ENCODE results near the gene ARHGEF18. TPM values are rescaled to one million over a fixed set of nuclear protein-coding genes. Genes with fewer than 3 reads are reported as not detected.

ARHGEF18 gene
- total and polyA plus RNA-seq, 2 donors (not counting 3 experiments of a cell fraction or from before 2014, with no cell fraction given): 12.1 to 30.7 TPM

DNA sequence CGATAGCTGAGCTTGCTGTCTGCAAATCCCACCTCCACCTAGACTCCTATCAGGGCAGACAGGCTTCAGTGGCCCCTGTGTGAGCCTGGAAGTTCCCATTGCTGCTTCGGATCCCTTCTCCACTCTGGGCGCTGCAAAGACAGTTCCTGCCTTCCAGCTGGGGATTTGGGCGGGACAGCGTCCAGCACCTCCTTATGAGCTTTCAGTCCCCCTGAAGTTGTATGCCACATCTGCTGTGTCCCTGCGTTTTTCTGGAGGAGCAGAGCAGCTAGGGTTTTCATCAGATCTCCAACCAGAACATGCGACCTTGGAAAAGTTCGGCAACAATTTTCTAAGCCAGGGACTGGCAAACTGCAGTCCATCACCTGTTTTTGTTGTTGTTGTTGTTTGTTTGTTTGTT is 38.0 kb downstream of the ARHGEF18 start:
- TF ChIP-seq POLR2AphosphoS5 (IDR thresholded peaks at IDR 0.05; ENCODE audit: insufficient read depth, low read depth, low read length) (no peak), JUN (IDR thresholded peaks at IDR 0.05; ENCODE audit: borderline replicate concordance, insufficient read depth, insufficient read length, low read depth) (no peak), EZH2 (IDR thresholded peaks at IDR 0.05; ENCODE audit: borderline replicate concordance, low read depth, low read length, severe bottlenecking) (no peak), GATA2 (IDR thresholded peaks at IDR 0.05; ENCODE audit: insufficient read depth, insufficient read length, low read depth, low read length) (no peak), MYC (IDR thresholded peaks at IDR 0.05; ENCODE audit: low read depth, low read length) (no peak), POLR2A (IDR thresholded peaks at IDR 0.05; ENCODE audit: low read depth, low read length) (no peak), FOS (IDR thresholded peaks at IDR 0.05; ENCODE audit: borderline replicate concordance, insufficient read depth, low read length) (no peak)
- TF ChIP-seq, protein P1, sequence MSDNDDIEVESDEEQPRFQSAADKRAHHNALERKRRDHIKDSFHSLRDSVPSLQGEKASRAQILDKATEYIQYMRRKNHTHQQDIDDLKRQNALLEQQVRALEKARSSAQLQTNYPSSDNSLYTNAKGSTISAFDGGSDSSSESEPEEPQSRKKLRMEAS (IDR thresholded peaks at IDR 0.05; ENCODE audit: insufficient read depth, insufficient read length): no peak
- TF ChIP-seq, protein P2, sequence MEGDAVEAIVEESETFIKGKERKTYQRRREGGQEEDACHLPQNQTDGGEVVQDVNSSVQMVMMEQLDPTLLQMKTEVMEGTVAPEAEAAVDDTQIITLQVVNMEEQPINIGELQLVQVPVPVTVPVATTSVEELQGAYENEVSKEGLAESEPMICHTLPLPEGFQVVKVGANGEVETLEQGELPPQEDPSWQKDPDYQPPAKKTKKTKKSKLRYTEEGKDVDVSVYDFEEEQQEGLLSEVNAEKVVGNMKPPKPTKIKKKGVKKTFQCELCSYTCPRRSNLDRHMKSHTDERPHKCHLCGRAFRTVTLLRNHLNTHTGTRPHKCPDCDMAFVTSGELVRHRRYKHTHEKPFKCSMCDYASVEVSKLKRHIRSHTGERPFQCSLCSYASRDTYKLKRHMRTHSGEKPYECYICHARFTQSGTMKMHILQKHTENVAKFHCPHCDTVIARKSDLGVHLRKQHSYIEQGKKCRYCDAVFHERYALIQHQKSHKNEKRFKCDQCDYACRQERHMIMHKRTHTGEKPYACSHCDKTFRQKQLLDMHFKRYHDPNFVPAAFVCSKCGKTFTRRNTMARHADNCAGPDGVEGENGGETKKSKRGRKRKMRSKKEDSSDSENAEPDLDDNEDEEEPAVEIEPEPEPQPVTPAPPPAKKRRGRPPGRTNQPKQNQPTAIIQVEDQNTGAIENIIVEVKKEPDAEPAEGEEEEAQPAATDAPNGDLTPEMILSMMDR (IDR thresholded peaks at IDR 0.05; ENCODE audit: extremely low read depth in 1 of 2, insufficient read depth in 1 of 2, low read depth in 1 of 2, low read length in 2 of 2): no peak
- Histone ChIP-seq H3K27ac (ENCODE audit: insufficient read depth, low read depth, low read length) (no peak overlapping the region), H3K4me3 (replicated peaks in 1 of 3; ENCODE audit: insufficient read depth in 1 of 3, low read depth in 1 of 3, low read length in 3 of 3) (no peak overlapping the region), H3K27me3 (ENCODE audit: control insufficient read depth in 2 of 2, insufficient read depth in 2 of 2, low read length in 2 of 2) (no peaks in the 10 kb centered on the region), H3K9ac (replicated peaks; ENCODE audit: extremely low read depth, insufficient read depth, low read length) (no peak overlapping the region), H3K4me1 (ENCODE audit: control insufficient read depth, extremely low read depth, insufficient read depth, low read length) (peaks cover 8% of the 10 kb centered on the region), H3K79me2 (ENCODE audit: control insufficient read depth, insufficient read depth, low read length) (no peaks in the 10 kb centered on the region), H3K9me3 (replicated peaks; ENCODE audit: control insufficient read depth, insufficient read depth, low read length) (no peaks in the 10 kb centered on the region), H3K4me2 (ENCODE audit: insufficient read depth, low read length) (no peak overlapping the region), H3K36me3 (ENCODE audit: control insufficient read depth in 2 of 2, extremely low read depth in 1 of 2, insufficient read depth in 2 of 2, low read length in 2 of 2) (no peaks in the 10 kb centered on the region), H3K9me1 (replicated peaks; ENCODE audit: control insufficient read depth, extremely low read depth, insufficient read depth, low read length) (no peaks in the 10 kb centered on the region), H2AFZ (ENCODE audit: low read depth, low read length) (no peak overlapping the region), H4K20me1 (replicated peaks; ENCODE audit: control insufficient read depth, extremely low read depth, insufficient read depth, low read length) (no peaks in the 10 kb centered on the region)
- dilution Hi-C loops (cut with MboI; ENCODE audit: extremely low pct_ligation_motif_present, low sequenced_read_pairs): no loop called here
- no peak for FAIRE-seq
- intact Hi-C loops (cut with micrococcal nuclease): no loop called here
- BruUV-seq (replicated peaks): no TSS peak
- CTCF ChIA-PET: interaction anchor here (1.0 to 1.3 kb wide), 3 partner anchors 14 to 284 kb away, joined by 3 to 6 read pairs (median 3); no protein-coding TSS in a partner anchor
- POLR2A ChIA-PET: no interaction called here
- DNase-seq (ENCODE audit: low read depth, low spot score): no peak
